ENCODE data around the gene RIMS1.

DNA sequence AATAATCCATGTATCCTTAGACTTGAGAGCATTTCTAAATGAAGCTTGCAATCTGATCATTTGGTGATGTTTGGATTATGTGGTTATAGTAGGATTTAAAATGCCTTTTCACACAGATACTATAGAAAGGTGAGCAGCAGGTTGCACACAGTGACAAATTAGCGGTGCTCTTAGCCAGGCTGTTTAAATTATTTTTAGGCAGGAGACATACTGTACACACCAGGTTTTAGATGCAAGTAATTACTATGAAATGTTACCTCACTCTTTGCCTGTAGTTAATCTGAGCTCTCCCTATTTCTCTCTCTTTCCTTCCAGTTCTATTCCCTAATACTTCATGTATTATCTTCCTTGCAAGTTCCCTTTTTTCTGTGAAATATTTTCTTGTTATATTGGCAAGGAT, 191.7 kb downstream of the RIMS1 start:
- no peak for TF ChIP-seq EZH2 (optimal IDR thresholded peaks at IDR 0.05; ENCODE audit: low read depth, low read length)
- TF ChIP-seq, protein P1, sequence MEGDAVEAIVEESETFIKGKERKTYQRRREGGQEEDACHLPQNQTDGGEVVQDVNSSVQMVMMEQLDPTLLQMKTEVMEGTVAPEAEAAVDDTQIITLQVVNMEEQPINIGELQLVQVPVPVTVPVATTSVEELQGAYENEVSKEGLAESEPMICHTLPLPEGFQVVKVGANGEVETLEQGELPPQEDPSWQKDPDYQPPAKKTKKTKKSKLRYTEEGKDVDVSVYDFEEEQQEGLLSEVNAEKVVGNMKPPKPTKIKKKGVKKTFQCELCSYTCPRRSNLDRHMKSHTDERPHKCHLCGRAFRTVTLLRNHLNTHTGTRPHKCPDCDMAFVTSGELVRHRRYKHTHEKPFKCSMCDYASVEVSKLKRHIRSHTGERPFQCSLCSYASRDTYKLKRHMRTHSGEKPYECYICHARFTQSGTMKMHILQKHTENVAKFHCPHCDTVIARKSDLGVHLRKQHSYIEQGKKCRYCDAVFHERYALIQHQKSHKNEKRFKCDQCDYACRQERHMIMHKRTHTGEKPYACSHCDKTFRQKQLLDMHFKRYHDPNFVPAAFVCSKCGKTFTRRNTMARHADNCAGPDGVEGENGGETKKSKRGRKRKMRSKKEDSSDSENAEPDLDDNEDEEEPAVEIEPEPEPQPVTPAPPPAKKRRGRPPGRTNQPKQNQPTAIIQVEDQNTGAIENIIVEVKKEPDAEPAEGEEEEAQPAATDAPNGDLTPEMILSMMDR (IDR thresholded peaks at IDR 0.05; ENCODE audit: low read length): no peak
